ENCODE data around the gene TIGIT.

TIGIT gene

GRCh38 chr3:114313426-114313825 is 19.6 kb downstream of the TIGIT start:
- no peak for DNase-seq

GRCh38 chr3:114314282-114314681 is 20.5 kb downstream of the TIGIT start:
- DNase-seq, result no peak

GRCh38 chr3:114318295-114318694 is 24.5 kb downstream of the TIGIT start:
- DNase-seq, result no peak

- no peak for DNase-seq
Observed at GRCh38 chr3:114319453-114319852, 25.6 kb downstream of the TIGIT start.

- no peak for DNase-seq
Observed at GRCh38 chr3:114320246-114320645, 26.4 kb downstream of the TIGIT start.

GRCh38 chr3:114323546-114324254 is 29.9 kb downstream of the TIGIT start:
- DNase-seq, result no peak

GRCh38 chr3:114327665-114328064 is 33.8 kb downstream of the TIGIT start:
- no peak for DNase-seq

- DNase-seq, result no peak
Observed at GRCh38 chr3:114328345-114328744, 34.5 kb downstream of the TIGIT start.

- no peak for DNase-seq
Observed at GRCh38 chr3:114329823-114330222, 36.0 kb downstream of the TIGIT start.

GRCh38 chr3:114331007-114331406 is 37.2 kb downstream of the TIGIT start:
- no peak for DNase-seq

- DNase-seq, result no peak
Observed at GRCh38 chr3:114331710-114332109, 37.9 kb downstream of the TIGIT start.

- DNase-seq, result no peak
Observed at GRCh38 chr3:114332342-114333179, 38.7 kb downstream of the TIGIT start.

GRCh38 chr3:114333180-114333922 is 39.5 kb downstream of the TIGIT start:
- DNase-seq, result peak in 1 of 2 donors; percentile 91

- DNase-seq, result no peak
Observed at GRCh38 chr3:114333923-114334240, 40.1 kb downstream of the TIGIT start.

- DNase-seq, result no peak
Observed at GRCh38 chr3:114336122-114336697, 42.4 kb downstream of the TIGIT start.

- no peak for DNase-seq
Observed at GRCh38 chr3:114336857-114337256, 43.0 kb downstream of the TIGIT start.

GRCh38 chr3:114338651-114339357 is 45.0 kb downstream of the TIGIT start:
- DNase-seq, result no peak

GRCh38 chr3:114344492-114344891 is 50.7 kb downstream of the TIGIT start:
- no peak for DNase-seq

- no peak for DNase-seq
Observed at GRCh38 chr3:114350271-114350670, 56.4 kb downstream of the TIGIT start.

GRCh38 chr3:114350690-114351089 is 56.9 kb downstream of the TIGIT start:
- no peak for DNase-seq

GRCh38 chr3:114351123-114351821 is 57.4 kb downstream of the TIGIT start:
- DNase-seq, result no peak

- DNase-seq, result no peak
Observed at GRCh38 chr3:114351822-114352145, 58.0 kb downstream of the TIGIT start.

Data from hippocampal formation (tissue), 2 donors.